Neural cell (in vitro differentiated cells): ENCODE results near the gene GALP. TPM values are rescaled to one million over a fixed set of nuclear protein-coding genes. Genes with fewer than 3 reads are reported as not detected.

Experiments used
- H2AFZ ChIP-seq: fragments of 200-600, 300-800 bp; sonication (generic), shearing (Covaris generic); 2 replicates; pipeline ENCODE4 v1.6.0; 2014; ENCODE audit warnings: low read depth, mild to moderate bottlenecking, antibody characterized with exemption, low read length, moderate library complexity
- H3F3A ChIP-seq: fragments of 200-600 bp; shearing (Covaris generic); 2 replicates; pipeline ENCODE4 v1.6.1; 2016; ENCODE audit warnings: mild to moderate bottlenecking, moderate library complexity, mixed read lengths, antibody characterized with exemption, low read length; ENCODE audit not compliant: insufficient read depth, poor library complexity, severe bottlenecking
- H3K27ac ChIP-seq: fragments of 200-600, 300-800 bp; sonication (generic), shearing (Covaris generic); 2 replicates; pipeline ENCODE4 v1.5.1; 2014; ENCODE audit warnings: mild to moderate bottlenecking, low read length, moderate library complexity
- H3K27me3 ChIP-seq: fragments of 300-800, 200-600 bp; sonication (generic), shearing (Covaris generic); 2 replicates; pipeline ENCODE4 v1.6.0; 2014; ENCODE audit warnings: mild to moderate bottlenecking, low read depth, low read length, moderate library complexity; ENCODE audit not compliant: insufficient read depth
- H3K36me3 ChIP-seq: fragments of 300-800, 200-600 bp; sonication (generic), shearing (Covaris generic); 2 replicates; pipeline ENCODE4 v1.5.1; 2014; ENCODE audit warnings: mild to moderate bottlenecking, antibody characterized with exemption, low read length, moderate library complexity; ENCODE audit not compliant: insufficient read depth
- H3K4me2 ChIP-seq: fragments of 300-800, 200-600 bp; sonication (generic), shearing (Covaris generic); 2 replicates; pipeline ENCODE4 v1.6.0; 2014; ENCODE audit warnings: mild to moderate bottlenecking, low read length
- H3K4me3 ChIP-seq: fragments of 300-800, 200-600 bp; sonication (generic), shearing (Covaris generic); 2 replicates; pipeline ENCODE4 v1.5.1; 2014; ENCODE audit warnings: mild to moderate bottlenecking, low read length, moderate library complexity
- H3K79me2 ChIP-seq: fragments of 200-600 bp; shearing (Covaris generic); replicated peaks from 2 replicates; pipeline ENCODE4 v1.6.0; 2014; ENCODE audit warnings: mild to moderate bottlenecking, low read length, moderate library complexity; ENCODE audit not compliant: insufficient read depth
- H3K9ac ChIP-seq: fragments of 300-800, 200-600 bp; sonication (generic), shearing (Covaris generic); 2 replicates; pipeline ENCODE4 v1.6.1; 2016; ENCODE audit warnings: mild to moderate bottlenecking, low read length, mixed read lengths
- H3K9me2 ChIP-seq: fragments of 200-600 bp; shearing (Covaris generic); 2 replicates; pipeline ENCODE4 v1.6.1; 2016; ENCODE audit warnings: mild to moderate bottlenecking, low read length, mixed read lengths; ENCODE audit not compliant: insufficient read depth
- H3K9me3 ChIP-seq: fragments of 200-600, 300-800 bp; sonication (generic), shearing (Covaris generic); 2 replicates; pipeline ENCODE4 v1.6.1; 2016; ENCODE audit warnings: mild to moderate bottlenecking, mixed run types, low read length, moderate library complexity, mixed read lengths
- H4K20me1 ChIP-seq: fragments of 200-600 bp; shearing (Covaris generic); 2 replicates; pipeline ENCODE4 v1.6.1; 2016; ENCODE audit warnings: mild to moderate bottlenecking, mixed run types; ENCODE audit not compliant: insufficient read depth
- EZH2 ChIP-seq: fragments of 200-600, 300-800 bp; shearing (Covaris generic), sonication (generic); IDR thresholded peaks from 2 replicates; pipeline ENCODE4 v1.6.1; 2014; ENCODE audit warnings: antibody characterized with exemption, low read length, borderline replicate concordance, mild to moderate bottlenecking; ENCODE audit not compliant: insufficient read depth, poor library complexity, severe bottlenecking
- MXI1 ChIP-seq: fragments of 450-650 bp; conservative IDR thresholded peaks from 2 replicates; pipeline ENCODE4 v1.6.1; 2014; ENCODE audit warnings: antibody characterized with exemption, mild to moderate bottlenecking; ENCODE audit not compliant: poor library complexity, severe bottlenecking
- POLR2AphosphoS5 ChIP-seq: IDR thresholded peaks from 2 replicates; pipeline ENCODE4 v1.6.1; 2012
- RAD21 ChIP-seq: fragments of 450-650 bp; conservative IDR thresholded peaks from 2 replicates; pipeline ENCODE4 v1.6.1; 2014; ENCODE audit warnings: antibody characterized with exemption, mild to moderate bottlenecking, moderate library complexity
- SMC3 ChIP-seq: fragments of 450-650 bp; conservative IDR thresholded peaks from 2 replicates; pipeline ENCODE4 v1.6.1; 2014; ENCODE audit warnings: antibody characterized with exemption, mild to moderate bottlenecking, moderate library complexity; ENCODE audit not compliant: poor library complexity
- TAF1 ChIP-seq: IDR thresholded peaks from 2 replicates; pipeline ENCODE4 v1.6.1; 2012; ENCODE audit warnings: low read depth
- polyA plus RNA-seq: library from polyadenylated mRNA; depleted of rRNA; stranded (reverse); fragments of >200 nt; gene quantifications from 2 replicates; pipeline ENCODE4 v1.2.3, GENCODE V29; 2014
- TF ChIP-seq, protein P1 (sequence below): fragments of 450-650 bp; IDR thresholded peaks from 2 replicates; pipeline ENCODE4 v1.5.1; 2014; ENCODE audit warnings: antibody characterized with exemption, mild to moderate bottlenecking, moderate library complexity; ENCODE audit not compliant: poor library complexity, severe bottlenecking
- TF ChIP-seq, protein P2 (sequence below): IDR thresholded peaks from 2 replicates; pipeline ENCODE4 v1.6.1; 2012; ENCODE audit warnings: borderline replicate concordance

Gene GALP
- polyA plus RNA-seq, 1 donor from 2014 or later = not detected

DNA sequence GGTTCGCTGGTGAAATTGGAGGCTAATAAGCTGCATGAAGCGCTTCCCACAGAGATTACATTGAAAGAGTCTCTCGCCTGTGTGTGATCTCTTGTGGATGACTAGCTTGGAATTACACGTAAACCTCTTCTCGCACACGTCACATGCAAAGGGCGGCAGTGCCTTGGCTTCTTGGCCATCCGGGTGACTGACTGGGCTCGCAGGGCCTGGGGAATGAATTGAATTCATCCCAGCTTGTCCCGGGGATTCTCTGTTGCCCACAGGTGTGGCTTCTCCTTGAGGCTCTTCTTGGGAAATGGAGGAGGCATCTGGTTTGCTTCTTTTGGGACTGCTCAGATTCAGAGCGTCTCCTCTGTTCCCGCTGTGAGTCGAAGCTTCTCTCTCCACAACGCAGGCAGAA, 46.0 kb downstream of the GALP start:
- Histone ChIP-seq H3K9me3 (no peaks in the 10 kb centered on the region), H3K4me3 (no peak overlapping the region), H3F3A (no peaks in the 10 kb centered on the region), H3K36me3 (no peaks in the 10 kb centered on the region), H3K9ac (no peak overlapping the region), H3K27me3 (no peaks in the 10 kb centered on the region), H3K9me2 (no peaks in the 10 kb centered on the region), H3K79me2 (no peaks in the 10 kb centered on the region), H3K4me2 (no peak overlapping the region), H3K27ac (no peak overlapping the region), H2AFZ (no peak overlapping the region), H4K20me1 (no peaks in the 10 kb centered on the region)
- TF ChIP-seq MXI1 = no peak
- TF ChIP-seq, protein P1, sequence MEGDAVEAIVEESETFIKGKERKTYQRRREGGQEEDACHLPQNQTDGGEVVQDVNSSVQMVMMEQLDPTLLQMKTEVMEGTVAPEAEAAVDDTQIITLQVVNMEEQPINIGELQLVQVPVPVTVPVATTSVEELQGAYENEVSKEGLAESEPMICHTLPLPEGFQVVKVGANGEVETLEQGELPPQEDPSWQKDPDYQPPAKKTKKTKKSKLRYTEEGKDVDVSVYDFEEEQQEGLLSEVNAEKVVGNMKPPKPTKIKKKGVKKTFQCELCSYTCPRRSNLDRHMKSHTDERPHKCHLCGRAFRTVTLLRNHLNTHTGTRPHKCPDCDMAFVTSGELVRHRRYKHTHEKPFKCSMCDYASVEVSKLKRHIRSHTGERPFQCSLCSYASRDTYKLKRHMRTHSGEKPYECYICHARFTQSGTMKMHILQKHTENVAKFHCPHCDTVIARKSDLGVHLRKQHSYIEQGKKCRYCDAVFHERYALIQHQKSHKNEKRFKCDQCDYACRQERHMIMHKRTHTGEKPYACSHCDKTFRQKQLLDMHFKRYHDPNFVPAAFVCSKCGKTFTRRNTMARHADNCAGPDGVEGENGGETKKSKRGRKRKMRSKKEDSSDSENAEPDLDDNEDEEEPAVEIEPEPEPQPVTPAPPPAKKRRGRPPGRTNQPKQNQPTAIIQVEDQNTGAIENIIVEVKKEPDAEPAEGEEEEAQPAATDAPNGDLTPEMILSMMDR = no peak
- TF ChIP-seq, protein P2, sequence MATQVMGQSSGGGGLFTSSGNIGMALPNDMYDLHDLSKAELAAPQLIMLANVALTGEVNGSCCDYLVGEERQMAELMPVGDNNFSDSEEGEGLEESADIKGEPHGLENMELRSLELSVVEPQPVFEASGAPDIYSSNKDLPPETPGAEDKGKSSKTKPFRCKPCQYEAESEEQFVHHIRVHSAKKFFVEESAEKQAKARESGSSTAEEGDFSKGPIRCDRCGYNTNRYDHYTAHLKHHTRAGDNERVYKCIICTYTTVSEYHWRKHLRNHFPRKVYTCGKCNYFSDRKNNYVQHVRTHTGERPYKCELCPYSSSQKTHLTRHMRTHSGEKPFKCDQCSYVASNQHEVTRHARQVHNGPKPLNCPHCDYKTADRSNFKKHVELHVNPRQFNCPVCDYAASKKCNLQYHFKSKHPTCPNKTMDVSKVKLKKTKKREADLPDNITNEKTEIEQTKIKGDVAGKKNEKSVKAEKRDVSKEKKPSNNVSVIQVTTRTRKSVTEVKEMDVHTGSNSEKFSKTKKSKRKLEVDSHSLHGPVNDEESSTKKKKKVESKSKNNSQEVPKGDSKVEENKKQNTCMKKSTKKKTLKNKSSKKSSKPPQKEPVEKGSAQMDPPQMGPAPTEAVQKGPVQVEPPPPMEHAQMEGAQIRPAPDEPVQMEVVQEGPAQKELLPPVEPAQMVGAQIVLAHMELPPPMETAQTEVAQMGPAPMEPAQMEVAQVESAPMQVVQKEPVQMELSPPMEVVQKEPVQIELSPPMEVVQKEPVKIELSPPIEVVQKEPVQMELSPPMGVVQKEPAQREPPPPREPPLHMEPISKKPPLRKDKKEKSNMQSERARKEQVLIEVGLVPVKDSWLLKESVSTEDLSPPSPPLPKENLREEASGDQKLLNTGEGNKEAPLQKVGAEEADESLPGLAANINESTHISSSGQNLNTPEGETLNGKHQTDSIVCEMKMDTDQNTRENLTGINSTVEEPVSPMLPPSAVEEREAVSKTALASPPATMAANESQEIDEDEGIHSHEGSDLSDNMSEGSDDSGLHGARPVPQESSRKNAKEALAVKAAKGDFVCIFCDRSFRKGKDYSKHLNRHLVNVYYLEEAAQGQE = no peak
- TF ChIP-seq RAD21 = no peak
- TF ChIP-seq POLR2AphosphoS5 = no peak

DNA sequence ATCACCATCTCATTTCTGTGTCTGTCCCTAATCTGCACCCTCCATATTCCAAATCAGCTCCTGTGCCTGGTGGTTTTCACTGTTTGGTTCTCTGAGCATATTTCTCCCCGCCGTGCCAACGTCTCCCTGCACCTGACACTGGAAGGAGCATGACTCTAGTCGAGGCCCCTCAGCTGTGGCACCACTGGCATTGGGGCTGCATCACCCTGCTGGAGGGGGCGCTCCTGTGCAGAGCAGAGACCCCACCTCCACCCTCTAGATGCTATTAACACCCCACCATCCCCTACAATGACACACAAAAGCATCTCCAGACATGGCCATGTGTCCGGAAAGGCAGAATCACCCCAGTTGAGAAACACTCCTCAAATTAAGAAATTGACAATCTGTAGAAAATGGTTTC, 47.1 kb downstream of the GALP start:
- TF ChIP-seq POLR2AphosphoS5 (no peak), RAD21 (no peak), TAF1 (no peak), MXI1 (no peak), EZH2 (no peak), SMC3 (no peak)
- TF ChIP-seq, protein P1 = no peak
- TF ChIP-seq, protein P2 = no peak

More for the DNA sequence above, 47.1 kb downstream of the GALP start:
- Histone ChIP-seq H3K79me2 (no peaks in the 10 kb centered on the region), H3K9me3 (no peaks in the 10 kb centered on the region), H3K27me3 (no peaks in the 10 kb centered on the region), H3K9me2 (no peaks in the 10 kb centered on the region), H3K27ac (no peak overlapping the region), H4K20me1 (no peaks in the 10 kb centered on the region), H3K4me3 (no peak overlapping the region), H3K36me3 (no peaks in the 10 kb centered on the region), H3K4me2 (no peak overlapping the region), H2AFZ (no peak overlapping the region), H3F3A (no peaks in the 10 kb centered on the region), H3K9ac (no peak overlapping the region)
